ENCODE measurements around the gene GALNTL6.
"Not testable (repeated sequence)": the region's sequence is repeated elsewhere in the genome, so short reads cannot be mapped to it uniquely, and the experiment has no call there.

GALNTL6 gene

GRCh38 chr4:172826861-172827260 lies 1013.7 kb downstream of the GALNTL6 start:
- no peak for DNase-seq

- no peak for DNase-seq
These were observed 1017.1 kb downstream of the GALNTL6 start for GRCh38 chr4:172830295-172830764.

DNA sequence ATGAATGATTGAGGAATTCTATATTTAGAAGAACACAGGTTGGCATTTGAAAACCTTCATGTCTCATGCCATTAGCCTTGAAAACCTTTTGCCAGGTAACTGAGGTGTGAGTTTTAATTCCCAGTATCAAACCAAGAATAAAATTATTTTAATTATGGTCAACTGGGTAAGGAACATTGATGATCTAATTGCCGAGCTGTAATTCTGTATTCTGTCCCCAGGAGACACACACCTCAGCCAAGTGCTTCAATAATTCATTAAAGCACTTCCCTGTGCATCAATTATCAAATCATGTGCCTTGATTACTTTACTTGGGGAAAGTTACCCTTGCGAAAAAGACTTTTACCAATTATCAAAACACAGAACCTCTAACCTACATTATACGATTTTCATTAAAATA lies 1023.5 kb downstream of the GALNTL6 start:
- no peak for DNase-seq

GRCh38 chr4:172838111-172838510 lies 1024.9 kb downstream of the GALNTL6 start:
- DNase-seq = no peak

GRCh38 chr4:172838943-172839342 lies 1025.7 kb downstream of the GALNTL6 start:
- DNase-seq = no peak

GRCh38 chr4:172842779-172843178 lies 1029.6 kb downstream of the GALNTL6 start:
- no peak for DNase-seq

DNA sequence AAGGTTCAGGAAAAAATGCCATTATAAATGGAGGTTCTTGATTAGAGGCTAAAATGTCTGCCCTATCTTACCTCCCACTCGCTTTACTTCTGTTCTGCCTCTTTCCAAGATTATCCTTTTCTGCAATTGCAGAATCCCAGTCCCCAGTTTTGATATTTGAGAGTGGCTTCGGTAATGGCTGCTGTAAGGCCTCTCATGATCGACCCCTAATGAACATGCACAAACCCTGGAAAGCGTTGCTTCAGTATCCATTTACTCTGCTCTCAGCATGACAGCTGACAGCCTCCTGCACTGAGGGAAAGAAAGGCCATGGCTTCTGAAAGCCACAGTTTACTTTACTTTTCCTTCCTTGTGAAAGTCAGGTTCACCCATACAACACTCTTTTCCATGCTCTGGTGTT lies 1030.0 kb downstream of the GALNTL6 start:
- DNase-seq = no peak

- no peak for DNase-seq
These were observed 1031.4 kb downstream of the GALNTL6 start for GRCh38 chr4:172844556-172844955.

DNA sequence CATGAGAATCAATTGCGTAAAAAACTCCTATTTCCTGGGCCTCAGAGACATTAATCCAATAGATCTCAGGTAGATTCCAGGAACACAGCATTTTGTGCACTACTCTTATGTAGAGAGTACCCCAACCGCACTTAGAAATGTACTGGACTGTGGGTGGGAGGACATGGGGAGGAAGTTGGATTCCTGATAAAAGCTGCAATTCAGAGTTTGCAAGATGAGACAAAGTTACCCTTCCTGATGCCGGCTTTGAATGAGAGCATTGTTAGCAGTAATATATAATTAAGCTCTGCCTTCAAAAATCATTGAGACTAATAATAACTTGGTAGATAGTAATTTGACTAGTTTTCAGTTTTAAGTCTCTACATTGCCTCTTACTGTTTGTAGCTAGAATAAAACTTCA lies 1032.1 kb downstream of the GALNTL6 start:
- no peak for DNase-seq

DNA sequence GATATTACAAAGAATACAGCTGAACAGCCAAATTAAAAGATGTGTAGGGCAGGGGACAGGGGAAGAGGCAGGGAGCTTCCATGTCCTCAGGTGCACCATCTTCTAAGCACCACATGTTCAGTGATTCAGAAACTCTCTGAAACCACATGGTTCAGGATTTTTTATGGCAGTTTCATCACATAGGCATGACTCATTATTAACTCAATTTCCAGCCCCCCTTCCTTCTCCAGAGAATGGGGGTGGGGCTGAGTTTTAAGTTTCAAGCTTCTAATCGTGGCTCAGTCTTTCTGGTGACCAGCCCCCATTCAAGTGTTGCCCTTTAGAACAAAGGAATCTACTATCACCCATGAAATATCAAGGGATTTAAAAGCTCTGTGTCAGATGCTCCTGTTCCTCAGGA lies 1037.6 kb downstream of the GALNTL6 start:
- DNase-seq = no peak

GRCh38 chr4:172851534-172851933 lies 1038.3 kb downstream of the GALNTL6 start:
- DNase-seq = no peak

- no peak for DNase-seq
These were observed 1043.8 kb downstream of the GALNTL6 start for GRCh38 chr4:172857026-172857425.

GRCh38 chr4:172858731-172859230 lies 1045.6 kb downstream of the GALNTL6 start:
- no peak for DNase-seq

GRCh38 chr4:172865103-172865502 lies 1051.9 kb downstream of the GALNTL6 start:
- DNase-seq = no peak

GRCh38 chr4:172865531-172866127 lies 1052.4 kb downstream of the GALNTL6 start:
- DNase-seq = no peak

DNA sequence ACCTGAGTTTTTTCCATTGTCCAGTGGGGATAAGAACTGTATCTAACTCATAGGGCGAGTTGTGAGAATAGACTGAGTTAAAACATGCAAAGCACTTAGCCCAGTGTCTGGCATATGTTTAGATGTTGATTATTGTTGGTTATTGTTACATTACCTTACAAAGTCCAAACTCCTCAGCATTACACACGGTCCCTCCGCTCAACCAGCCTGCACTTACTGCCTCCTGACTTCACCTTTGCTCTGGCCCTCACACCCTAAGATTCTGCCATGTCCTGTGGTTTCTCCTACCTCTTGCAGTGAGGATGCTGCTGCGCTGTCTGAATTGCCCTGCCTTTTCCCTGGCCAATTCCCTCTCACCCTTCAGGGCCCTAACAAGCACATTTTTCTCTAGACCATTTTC lies 1053.2 kb downstream of the GALNTL6 start:
- DNase-seq = no peak

DNA sequence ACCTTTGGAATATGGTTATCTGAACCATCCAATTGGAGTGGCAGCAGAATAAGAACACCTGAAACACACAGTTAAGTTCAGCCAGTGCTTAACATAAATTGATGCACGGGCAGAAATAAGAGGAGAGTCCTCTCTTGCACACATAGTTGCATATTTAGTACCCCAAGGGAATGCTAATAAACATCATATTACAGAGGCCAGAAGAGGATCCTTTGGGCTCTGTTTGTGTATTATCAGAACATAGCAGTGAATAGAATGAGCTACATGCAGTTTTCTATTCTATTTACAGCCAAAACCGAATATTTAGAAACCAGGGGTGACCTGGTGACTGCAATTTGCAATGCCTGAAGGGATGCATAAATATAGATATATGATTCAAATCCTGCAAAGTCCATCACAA lies 1054.6 kb downstream of the GALNTL6 start:
- no peak for DNase-seq

DNA sequence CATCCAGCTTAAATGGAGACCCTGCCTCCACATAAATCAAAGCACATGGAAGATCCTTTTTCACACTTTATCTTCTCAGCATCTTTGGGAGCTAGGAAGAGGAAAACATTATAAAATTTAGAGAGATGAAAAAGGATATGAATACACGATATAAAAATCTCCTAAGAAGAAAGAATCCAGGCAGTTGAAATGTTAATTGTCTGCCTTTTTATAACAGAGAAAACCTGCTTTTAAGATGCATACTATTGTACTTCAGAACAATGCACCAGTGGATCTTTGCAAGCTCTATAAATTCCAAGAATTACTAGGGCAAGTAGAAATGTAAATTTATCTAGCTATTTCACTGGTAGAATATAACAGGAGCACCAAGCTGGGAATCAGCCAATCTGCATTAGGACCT lies 1055.1 kb downstream of the GALNTL6 start:
- DNase-seq = no peak

GRCh38 chr4:172869621-172870268 lies 1056.5 kb downstream of the GALNTL6 start:
- DNase-seq = no peak

DNA sequence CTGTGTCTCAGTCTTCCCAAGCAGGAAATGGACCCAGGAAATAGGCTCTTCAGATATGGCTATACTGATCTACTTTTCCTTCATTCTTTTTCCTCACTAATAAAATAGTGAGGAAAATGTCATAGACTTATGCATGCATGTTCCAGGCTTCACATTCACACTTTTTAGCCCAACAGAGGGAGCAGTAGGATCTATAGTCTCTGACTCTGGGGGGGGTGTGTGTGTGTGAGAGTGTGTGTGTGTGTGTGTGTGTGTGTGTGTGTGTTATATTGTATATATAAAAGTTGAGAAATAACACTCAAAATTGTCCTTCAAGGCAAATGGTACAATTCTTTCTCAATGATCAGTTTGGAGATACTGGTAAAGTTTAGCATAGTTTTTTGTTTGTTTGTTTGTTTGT lies 1058.2 kb downstream of the GALNTL6 start:
- no peak for DNase-seq

GRCh38 chr4:172874944-172875343 lies 1061.7 kb downstream of the GALNTL6 start:
- DNase-seq = no peak

GRCh38 chr4:172876394-172876793 lies 1063.2 kb downstream of the GALNTL6 start:
- DNase-seq = no peak

DNA sequence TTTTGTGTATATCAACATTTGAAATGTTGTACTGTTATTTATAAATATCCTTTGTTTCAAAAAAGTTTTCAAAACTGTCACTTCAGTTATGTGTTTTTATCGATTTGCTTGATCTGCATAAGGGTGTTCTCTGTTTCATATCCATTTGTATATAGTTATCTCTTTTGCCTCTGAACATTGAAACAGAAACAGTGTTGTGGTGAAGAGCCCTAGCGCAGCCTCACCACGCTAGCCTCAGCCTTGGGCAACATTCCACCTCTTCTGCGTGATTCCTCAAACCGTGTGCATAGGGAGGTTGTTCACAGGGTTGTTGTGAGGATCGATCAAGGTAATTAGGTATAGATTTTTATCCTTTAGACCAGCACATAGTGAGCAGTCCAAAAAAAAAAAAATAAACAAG lies 1068.4 kb downstream of the GALNTL6 start:
- no peak for DNase-seq

DNA sequence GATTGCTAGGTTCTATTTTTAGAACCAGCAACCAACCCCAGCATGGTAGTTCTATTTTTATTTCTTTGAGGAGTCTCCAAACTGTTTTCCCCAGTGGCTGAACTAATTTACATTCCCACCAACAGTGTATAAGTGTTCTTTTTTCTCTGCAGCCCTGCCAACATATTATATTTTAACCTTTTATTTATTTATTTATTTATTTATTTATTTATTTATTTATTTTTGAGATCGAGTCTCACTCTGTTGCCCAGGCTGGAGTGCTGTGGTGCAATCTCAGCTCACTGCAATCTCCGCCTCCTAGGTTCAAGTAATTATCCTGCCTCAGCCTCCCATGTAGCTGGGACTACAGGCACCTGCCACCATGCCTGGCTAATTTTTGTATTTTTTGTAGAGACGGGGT lies 1074.2 kb downstream of the GALNTL6 start:
- DNase-seq = not testable (repeated sequence)

- no peak for DNase-seq
These were observed 1074.8 kb downstream of the GALNTL6 start for GRCh38 chr4:172887959-172888358.
